Measurements from ENCODE around the gene IQCE.

GRCh38 chr7:2646680-2647571 is 88.1 kb downstream of the IQCE start:
- TF ChIP-seq CTCF (conservative IDR thresholded peaks at IDR 0.05) (no peak), EZH2 (IDR thresholded peaks at IDR 0.05; ENCODE audit: low read depth) (no peak)

Measured in PC-9 (cell line).